ENCODE data around the gene SMAD7. TPM values are rescaled to one million over a fixed set of nuclear protein-coding genes. Genes with fewer than 3 reads are reported as not detected.
A peak's percentile ranks its signal among the peaks of the same experiment; 100 is the strongest.

Gene SMAD7
- polyA plus RNA-seq, 2 of the 4 experiments (the other 2 are of a cell fraction), result 19.9 to 26.9 TPM

GRCh38 chr18:48996041-48996440 lies 45.3 kb upstream of the SMAD7 start:
- WGBS (ENCODE audit: missing lambda C conversion rate), result no CpG with 5 or more reads among the region's 4 CpGs
- POLR2A ChIA-PET, result no interaction called here

GRCh38 chr18:48994926-48995835 lies 44.4 kb upstream of the SMAD7 start:
- DNase-seq (ENCODE audit: low read depth in 1 of 2, low spot score in 1 of 2) (no peak), ATAC-seq (no peak), FAIRE-seq (no peak)
- peak overlapping the region; percentile 91 to 100 for H3K27ac ChIP-seq
- H3K9me3 ChIP-seq, result no peaks in the 10 kb centered on the region
- WGBS (ENCODE audit: missing lambda C conversion rate), result 94% methylated on average over 16 of the region's 20 CpGs
- no peak overlapping the region; the same call in none of the 3 replicates for H3K4me2 ChIP-seq
- ChIA-PET CTCF (interaction anchor here (0.7 to 0.8 kb wide), 2 partner anchors 8 to 46 kb away, joined by 3 read pairs; no protein-coding TSS in a partner anchor), POLR2A (interaction anchor here (1.0 kb wide), 1 partner anchor 43 kb away, joined by 5 read pairs; no protein-coding TSS in a partner anchor)
- no peak overlapping the region for H3K4me3 ChIP-seq
- H3K4me1 ChIP-seq, result peaks cover 84% of the 10 kb centered on the region
- no peak for TF ChIP-seq CTCF (IDR thresholded peaks at IDR 0.05)
- no peak for TF ChIP-seq HOXB5 (CRISPR knock-in tag; IDR thresholded peaks at IDR 0.05)
- TF ChIP-seq BCL3 (IDR thresholded peaks at IDR 0.05), result no peak
- TF ChIP-seq NFE2L2 (conservative IDR thresholded peaks at IDR 0.05; ENCODE audit: low read length), result no peak
- TF ChIP-seq TP53 (CRISPR knock-in tag; IDR thresholded peaks at IDR 0.05), result no peak
- no peak for TF ChIP-seq TFCP2L1 (CRISPR knock-in tag; IDR thresholded peaks at IDR 0.05)
- no peak for TF ChIP-seq JUNB (IDR thresholded peaks at IDR 0.05)
- TF ChIP-seq PHF8 (IDR thresholded peaks at IDR 0.05; ENCODE audit: borderline replicate concordance, low read depth), result no peak

More at GRCh38 chr18:48996041-48996440, 45.3 kb upstream of the SMAD7 start:
- DNase-seq (ENCODE audit: low read depth in 1 of 2, low spot score in 1 of 2) (no peak), ATAC-seq (no peak), FAIRE-seq (no peak)
- H3K4me1 ChIP-seq, result peaks cover 76% of the 10 kb centered on the region
- peak overlapping the region; percentile 91 to 100 for H3K27ac ChIP-seq
- H3K4me3 ChIP-seq, result no peak overlapping the region
- no peaks in the 10 kb centered on the region for H3K9me3 ChIP-seq
- no peak for TF ChIP-seq CEBPB (IDR thresholded peaks at IDR 0.05)
- no peak for TF ChIP-seq KDM1A (IDR thresholded peaks at IDR 0.05; ENCODE audit: low read depth)
- no peak for TF ChIP-seq ZSCAN20 (CRISPR knock-in tag; IDR thresholded peaks at IDR 0.05)
- TF ChIP-seq RNF2 (IDR thresholded peaks at IDR 0.05; ENCODE audit: borderline replicate concordance, low read depth), result no peak
- TF ChIP-seq REST (IDR thresholded peaks at IDR 0.05), result no peak
- no peak for TF ChIP-seq RARB (CRISPR knock-in tag; IDR thresholded peaks at IDR 0.05)
- TF ChIP-seq CTCF (IDR thresholded peaks at IDR 0.05), result no peak
- TF ChIP-seq ESRRA (IDR thresholded peaks at IDR 0.05; ENCODE audit: borderline replicate concordance, low read length), result no peak
- no peak for TF ChIP-seq EHMT2 (IDR thresholded peaks at IDR 0.05; ENCODE audit: low read depth)
- TF ChIP-seq CBX8 (IDR thresholded peaks at IDR 0.05), result no peak
- TF ChIP-seq BCL3 (IDR thresholded peaks at IDR 0.05), result no peak
- H3K4me2 ChIP-seq, result peak overlapping the region; percentile 96; the same call in 2 of the 3 replicates
- CTCF ChIA-PET, result interaction anchor here (0.6 to 0.8 kb wide), 3 partner anchors 9 to 134 kb away, joined by 3 read pairs; no protein-coding TSS in a partner anchor

Data from A549 (cell line).